Mammary epithelial cell (primary cell): ENCODE results near the gene RETREG1.

Experiments
- CTCF ChIP-seq, 2 donors: IDR thresholded peaks in 1 of 2; conservative IDR thresholded peaks in 1 of 2; 2 replicates each; pipeline ENCODE4 v1.5.1; 2011 to 2012; ENCODE audit warnings: inconsistent platforms in 2 of 2, low read length in 2 of 2, mild to moderate bottlenecking in 2 of 2, control low read depth in 1 of 2, low read depth in 1 of 2; ENCODE audit not compliant: insufficient read depth in 1 of 2; ENCODE audit errors: extremely low read depth in 1 of 2
- EZH2 ChIP-seq: IDR thresholded peaks from 2 replicates; pipeline ENCODE4 v1.6.1; 2012; ENCODE audit warnings: low read length, inconsistent platforms, borderline replicate concordance

- TF ChIP-seq CTCF (conservative IDR thresholded peaks at IDR 0.05 in 1 of 2, IDR thresholded peaks at IDR 0.05 in 1 of 2; ENCODE audit: extremely low read depth in 1 of 2, insufficient read depth in 1 of 2, low read depth in 1 of 2, low read length in 2 of 2) (no peak), EZH2 (no peak)
Observed at GRCh38 chr5:16520841-16521240, 96.0 kb downstream of the RETREG1 start.
